ENCODE data around the gene GSTCD.
"Not testable (repeated sequence)": the region's sequence is repeated elsewhere in the genome, so short reads cannot be mapped to it uniquely, and the experiment has no call there.

The GSTCD gene

DNA sequence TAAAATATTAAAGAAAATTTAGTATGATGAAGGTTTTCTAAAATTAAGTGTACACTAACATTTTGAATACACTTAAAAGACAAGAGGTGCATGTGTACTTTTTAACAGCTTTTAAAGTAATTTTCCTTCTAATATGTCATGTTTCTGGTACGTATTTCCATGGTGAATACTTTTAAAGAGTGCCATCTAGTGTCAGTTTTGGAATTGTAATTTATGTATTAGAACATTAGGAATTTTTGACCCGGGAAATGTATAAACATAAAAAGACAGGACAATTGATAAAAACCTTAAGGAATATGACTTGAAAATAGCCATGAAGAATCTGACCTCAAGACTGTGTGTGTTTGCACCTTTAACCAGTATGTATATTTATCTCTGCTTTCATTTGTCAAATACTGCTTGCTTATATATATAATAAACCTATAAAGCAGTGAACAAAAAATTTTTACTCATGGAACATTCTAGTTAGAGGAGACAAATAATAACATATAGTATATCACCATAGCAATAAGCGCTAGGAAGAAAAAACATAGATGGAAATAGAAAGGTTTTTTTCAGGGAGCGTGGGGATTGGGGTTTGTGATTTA is 7.2 kb downstream of the GSTCD start:
- DNase-seq: peak; percentile 32

DNA sequence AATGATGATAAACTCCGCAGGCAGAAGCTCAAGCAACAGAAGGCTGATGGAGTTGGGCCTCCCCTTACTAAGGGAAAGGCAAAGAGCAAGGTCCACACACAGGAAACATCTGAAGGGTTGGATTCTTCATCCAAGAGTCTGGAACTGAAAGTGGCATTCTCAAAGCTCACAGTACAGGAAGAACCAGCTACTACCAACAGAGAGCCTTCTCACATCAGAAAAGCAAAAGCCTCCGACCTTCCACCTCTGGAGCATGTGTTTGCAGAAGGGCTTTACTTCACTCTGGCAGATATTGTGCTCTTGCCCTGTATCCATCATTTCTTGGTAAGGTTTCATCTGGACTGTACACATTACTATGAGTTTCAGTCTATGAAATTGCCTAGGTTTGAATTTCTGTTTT is 10.6 kb downstream of the GSTCD start:
- DNase-seq: no peak

DNA sequence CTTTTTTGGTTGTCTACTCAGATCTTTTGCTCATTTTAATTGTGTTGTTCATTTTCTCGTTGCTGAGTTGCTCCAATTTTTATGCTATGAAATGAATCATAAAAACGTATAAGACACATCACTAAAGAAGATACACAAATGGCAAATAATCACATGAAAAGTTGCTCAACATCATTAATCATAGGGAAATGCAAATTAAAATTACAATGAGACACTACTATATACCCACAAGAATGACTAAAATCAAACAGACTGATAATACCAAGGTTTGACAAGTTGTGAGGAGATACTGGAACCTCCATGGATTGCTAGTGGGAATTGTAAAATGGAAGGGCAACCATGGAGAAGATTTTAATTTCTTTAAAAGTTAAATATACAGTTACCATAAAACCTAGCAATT is 17.0 kb downstream of the GSTCD start:
- no peak for DNase-seq

DNA sequence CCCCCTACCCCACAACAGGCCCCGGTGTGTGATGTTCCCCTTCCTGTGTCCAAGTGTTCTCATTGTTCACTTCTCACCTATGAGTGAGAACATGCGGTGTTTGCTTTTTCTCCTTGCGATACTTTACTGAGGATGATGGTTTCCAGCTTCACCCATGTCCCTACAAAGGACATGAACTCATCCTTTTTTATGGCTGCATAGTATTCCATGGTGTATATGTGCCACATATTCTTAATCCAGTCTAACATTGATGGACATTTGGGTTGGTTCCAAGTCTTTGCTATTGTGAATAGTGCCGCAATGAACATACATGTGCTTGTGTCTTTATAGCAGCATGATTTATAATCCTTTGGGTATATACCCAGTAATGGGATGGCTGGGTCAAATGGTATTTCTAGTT is 21.3 kb downstream of the GSTCD start:
- DNase-seq: not testable (repeated sequence)

DNA sequence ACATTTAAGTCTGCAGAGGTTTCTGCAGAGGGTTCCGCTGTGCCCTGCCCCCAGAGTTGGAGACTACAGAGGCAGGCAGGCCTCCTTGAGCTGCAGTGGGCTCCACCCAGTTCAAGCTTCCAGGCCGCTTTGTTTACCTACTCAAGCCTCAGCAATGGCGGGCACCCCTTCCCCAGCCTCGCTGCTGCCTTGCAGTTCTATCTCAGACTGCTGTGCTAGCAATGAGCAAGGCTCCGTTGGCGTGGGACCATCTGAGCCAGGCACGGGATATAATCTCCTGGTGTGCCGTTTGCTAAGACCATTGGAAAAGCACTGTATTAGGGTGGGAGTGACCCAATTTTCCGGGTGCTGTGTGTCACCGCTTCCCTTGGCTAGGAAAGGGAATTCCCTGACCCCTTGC is 26.6 kb downstream of the GSTCD start:
- DNase-seq: not testable (repeated sequence)

DNA sequence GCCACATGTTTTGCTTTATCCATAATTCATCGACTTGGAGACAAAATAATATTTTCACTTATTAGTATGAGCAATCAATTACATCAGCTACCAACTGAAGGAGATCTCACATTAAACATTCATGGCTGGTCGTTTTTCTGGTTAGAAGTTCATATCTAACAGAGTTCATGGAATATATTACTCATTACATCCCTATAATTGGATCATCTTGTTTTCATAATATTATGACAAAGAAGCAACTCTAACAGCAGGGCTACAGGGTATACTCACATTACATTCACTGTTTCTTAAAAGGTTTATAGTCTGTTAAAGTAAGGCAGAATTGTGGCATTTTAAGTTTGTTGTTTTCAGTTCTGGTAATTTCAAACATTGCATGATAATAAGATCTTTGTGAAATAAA is 33.0 kb downstream of the GSTCD start:
- peak; percentile 46 for DNase-seq

DNA sequence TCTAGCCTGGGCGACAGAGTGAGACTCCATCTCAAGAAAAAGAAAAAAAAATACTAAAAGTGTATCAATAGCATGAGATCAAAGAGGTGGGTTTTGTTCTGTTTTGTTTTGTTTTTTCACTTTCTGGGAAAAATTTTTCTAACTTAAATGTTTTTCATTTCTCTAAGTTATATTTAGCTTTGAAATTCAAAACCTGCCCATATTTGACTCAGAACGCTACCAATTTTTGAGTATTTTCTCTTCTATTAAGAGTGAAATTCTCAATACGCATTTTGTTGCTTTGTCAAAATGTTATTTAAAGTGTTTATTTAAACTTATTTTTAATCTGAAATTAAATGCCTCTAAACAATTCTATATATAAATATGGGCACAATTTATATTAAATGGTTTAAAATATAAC is 39.6 kb downstream of the GSTCD start:
- no peak for DNase-seq

DNA sequence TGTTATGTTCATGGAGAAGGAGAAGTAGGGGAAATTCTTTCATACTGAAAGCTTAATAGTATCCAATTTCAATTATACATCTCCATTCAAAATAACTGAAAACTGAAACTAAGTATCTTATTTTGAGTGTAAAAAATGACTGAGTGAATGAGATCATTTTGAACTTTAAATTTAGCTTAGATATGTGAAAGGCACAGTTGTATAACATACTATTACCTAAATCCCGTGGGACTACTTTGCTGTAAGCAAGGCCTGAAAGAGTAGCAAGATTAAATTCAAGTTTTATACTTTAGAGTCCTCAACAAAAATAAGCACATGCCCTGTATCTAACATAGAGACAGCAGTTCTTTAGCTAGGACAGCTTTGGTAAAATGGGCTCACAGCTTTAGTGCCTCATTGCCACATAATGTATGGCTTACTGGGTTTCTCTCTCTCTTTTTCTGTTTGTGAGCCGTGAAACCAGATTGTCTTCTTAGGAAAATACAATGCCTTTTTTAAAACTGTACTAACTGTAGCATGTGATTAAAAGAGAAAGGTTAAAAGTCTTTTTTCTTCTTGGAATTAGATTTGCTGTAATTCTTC is 43.2 kb downstream of the GSTCD start:
- DNase-seq: no peak

DNA sequence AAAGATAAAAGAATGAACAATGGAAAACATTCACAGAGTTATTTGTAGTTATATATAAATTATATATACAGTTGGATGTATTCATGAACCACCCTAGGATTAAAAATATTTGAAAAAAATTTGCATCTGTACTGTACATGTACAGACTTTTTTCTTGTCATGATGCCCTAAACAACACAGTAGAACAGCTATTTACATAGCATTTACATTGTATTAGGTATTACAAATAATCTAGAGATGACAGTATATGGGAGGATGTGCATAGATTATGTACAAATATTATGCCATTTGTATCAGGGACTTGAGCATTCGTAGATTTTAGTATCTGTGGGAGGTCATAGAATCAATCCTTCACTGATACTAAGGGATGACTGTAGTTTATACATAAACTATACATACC is 44.8 kb downstream of the GSTCD start:
- DNase-seq: no peak

DNA sequence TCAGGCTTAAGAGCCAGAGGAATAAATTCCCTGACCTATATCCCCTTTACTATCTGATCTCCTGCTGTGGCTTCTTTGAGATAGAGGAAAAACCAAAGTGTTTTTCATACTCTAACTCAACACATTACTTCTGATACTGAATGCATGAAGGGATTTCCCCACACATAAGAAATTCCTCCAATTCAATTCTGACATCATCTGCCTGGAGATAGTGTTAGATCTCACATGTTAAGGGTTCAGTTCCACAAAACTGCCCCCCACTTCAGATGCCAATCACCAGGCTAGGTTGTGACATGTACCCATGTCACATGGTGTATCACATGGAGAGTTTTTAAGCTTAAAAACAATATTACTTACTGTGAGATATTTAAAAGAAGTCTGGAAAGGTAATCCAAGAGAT is 46.8 kb downstream of the GSTCD start:
- no peak for DNase-seq

DNA sequence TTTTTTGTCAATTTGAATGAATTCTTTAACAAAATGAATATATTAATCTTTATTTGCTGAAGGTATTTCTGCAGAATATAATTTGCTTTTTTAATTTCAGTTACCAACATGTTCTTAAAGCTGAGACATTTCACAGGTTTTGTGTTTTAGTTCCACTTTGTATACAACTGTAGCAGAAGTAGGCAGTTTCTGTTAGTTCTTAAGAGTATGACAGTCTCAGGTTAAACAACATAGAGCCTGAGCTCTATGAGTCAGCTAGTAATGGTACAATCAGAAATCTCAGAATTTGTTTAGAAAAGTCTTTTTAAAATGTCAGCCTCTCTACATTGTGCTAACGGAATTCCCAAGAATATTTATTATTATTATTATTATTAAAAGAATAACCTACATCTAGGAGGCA is 50.4 kb downstream of the GSTCD start:
- DNase-seq: no peak

DNA sequence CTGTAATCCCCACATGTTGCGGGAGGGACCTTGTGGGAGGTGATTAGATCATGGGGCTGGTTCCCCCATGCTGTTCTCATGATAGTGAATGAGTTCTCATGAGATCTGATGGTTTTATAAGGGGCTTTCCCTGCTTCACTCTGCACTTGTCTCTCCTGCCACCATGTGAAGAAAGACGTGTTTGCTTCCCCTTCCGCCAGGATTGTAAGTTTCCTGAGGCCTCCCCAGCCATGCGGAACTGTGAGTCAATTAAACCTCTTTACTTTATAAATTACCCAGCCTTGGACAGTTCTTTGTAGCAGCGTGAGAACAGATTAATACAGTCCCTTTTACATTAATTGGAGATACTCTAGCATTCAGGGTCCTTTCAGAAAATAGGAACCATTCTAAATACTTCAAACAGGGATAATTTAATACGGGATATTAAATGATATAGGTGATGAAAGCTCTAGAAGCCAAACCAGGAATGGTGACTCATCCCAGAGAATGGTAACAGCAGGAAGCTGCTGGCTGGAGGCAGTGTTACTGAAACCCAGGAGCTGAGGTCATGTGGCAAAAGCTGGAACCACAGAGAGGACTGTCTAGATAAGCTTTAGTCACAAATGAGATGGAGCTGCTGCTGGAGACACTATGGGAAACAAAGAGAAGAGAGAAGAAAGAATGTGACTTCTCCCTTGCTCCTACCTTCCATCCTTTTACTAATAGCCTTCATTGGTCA is 57.3 kb downstream of the GSTCD start:
- peak; percentile 90 for DNase-seq

DNA sequence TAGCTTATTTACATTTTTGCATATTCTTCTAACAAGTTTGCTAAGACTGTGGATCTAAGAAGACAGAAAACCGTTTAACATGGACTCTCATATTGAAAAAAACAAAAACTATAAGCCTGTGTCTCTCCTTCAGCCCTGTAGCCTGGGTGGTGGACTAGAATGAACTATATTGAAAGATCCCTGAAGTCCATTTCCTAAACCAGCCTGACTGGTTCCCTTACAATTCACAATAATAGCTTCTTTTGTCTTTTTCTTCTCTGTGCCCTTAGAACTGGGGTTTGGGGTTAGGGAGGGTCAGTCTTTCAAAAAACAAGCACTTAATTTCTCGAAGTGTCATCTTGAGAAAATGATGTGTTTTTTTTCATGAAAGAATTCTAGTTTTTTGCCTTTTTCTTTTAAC is 59.0 kb downstream of the GSTCD start:
- no peak for DNase-seq

DNA sequence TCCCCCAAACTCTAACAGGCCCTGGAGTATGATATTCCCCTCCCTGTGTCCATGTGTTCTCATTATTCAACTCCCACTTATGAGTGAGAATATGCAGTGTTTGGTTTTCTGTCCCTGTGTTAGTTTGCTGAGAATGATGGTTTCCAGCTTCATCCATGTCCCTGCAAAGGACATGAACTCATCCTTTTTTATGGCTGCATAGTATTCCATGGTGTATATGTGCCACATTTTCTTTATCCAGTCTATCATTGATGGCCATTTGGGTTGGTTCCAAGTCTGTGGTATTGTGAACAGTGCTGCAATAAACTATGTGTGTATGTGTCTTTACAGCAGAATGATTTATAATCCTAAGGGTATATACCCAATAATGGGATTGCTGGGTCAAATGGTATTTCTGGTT is 61.9 kb downstream of the GSTCD start:
- not testable (repeated sequence) for DNase-seq

DNA sequence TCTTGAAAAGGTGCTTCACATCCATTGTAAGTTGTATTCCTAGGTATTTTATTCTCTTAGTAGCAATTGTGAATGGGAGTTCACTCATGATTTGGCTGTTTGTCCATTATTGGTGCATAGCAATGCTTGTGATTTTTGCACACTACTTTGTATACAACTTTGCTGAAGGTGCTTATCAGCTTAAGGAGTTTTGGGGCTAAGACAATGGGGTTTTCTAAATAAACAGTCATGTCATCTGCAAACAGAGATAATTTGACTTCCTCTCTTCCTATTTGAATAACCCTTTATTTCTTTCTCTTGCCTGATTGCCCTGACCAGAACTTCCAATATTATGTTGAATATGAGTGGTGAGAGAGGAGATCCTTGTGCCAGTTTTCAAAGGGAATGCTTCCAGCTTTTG is 63.5 kb downstream of the GSTCD start:
- DNase-seq: not testable (repeated sequence)

DNA sequence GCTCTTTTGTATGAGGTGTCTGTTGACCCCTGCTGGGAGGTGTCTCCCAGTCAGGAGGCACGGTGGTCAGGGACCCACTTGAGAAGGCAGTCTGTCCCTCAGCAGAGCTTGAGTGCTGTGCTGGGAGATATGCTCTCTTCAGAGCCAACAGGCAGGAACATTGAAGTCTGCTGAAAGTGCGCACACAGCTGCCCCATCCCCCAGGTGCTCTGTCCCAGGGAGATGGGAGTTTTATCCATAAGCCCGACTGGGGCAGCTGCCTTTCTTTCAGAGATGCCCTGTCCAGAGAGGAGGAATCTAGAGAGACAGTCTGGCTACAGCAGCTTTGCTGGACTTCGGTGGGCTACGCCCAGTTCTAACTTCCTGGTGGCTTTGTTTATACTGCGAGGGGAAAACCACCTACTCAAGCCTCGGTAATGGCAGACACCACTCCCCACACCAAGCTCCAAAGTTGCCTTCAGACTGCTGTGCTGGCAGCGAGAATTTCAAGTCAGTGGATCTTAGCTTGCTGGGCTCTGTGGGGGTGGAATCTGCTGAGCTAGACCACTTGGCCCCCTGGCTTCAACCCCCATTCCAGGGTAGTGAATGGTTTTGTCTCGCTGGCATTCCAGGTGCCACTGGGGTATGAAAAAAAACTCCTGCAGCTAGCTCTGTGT is 67.3 kb downstream of the GSTCD start:
- not testable (repeated sequence) for DNase-seq

DNA sequence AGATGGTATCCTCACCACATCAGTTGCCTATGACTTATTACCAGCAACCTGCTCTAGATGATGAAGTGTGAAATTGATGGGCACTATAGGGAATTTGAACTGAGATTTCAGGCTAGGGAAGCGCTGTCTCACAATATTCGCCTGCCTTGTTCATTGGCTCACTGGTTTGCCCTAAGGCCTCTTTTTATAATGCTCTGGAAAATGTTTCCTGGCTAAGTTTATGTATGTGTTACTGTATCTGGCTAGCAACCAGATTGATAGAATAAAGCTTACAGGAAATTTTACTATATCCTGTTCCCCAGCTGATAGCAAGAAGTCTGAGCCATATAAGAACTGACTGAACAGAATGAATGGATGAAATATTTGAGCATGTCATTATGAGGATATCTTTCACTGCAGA is 71.6 kb downstream of the GSTCD start:
- no peak for DNase-seq

DNA sequence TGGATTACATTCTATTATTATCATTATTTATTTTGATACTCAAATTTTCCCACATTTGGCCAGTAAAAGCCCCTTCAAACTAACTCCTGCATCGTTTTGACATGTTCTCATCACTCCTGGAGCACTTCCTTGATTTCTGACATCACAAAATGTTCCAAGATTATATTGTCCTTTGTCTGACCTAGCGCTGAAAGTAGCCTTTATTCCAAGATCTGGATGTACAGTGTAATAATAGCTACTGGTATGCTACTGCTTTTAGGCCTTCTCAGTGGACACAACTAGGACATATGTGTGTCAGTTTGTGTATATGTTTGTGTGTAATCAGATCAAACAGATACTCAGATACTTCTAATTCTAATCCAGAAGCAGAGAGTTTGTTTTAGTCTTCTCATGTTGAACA is 76.2 kb downstream of the GSTCD start:
- no peak for DNase-seq

DNA sequence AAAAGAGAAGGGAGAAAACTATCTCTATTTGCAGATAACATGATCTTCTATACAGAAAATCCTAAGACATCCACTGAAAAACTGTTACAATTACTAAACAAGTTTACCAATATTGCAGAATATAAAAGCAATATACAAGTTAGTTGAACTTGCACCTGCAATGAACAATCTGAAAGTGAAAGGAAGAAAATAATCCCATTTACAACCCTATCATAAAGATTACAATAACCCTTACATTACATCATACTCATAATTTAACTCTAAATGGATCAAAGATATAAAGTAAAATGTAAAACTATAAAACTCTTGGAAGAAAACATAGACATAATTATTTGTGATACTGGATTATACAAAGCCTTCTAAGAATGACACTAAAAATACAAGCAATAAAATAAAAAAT is 77.2 kb downstream of the GSTCD start:
- DNase-seq: no peak

DNA sequence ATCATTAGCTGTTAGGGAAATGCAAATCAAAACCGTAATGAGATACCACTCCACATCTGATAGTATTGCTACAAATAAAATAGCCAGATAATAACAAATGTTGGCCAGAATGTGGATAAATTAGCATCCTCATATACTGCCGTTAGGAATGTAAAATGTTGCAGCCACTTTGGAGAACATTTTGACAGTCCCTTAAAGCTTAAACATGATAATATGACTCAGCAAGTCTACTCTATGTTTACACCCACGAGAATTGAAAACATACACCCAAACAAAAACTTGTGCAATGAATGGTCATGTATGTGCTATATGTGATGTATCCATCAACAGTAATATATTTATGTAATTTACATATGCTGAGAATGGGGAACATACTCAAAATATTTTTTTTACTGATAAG is 78.2 kb downstream of the GSTCD start:
- no peak for DNase-seq

DNA sequence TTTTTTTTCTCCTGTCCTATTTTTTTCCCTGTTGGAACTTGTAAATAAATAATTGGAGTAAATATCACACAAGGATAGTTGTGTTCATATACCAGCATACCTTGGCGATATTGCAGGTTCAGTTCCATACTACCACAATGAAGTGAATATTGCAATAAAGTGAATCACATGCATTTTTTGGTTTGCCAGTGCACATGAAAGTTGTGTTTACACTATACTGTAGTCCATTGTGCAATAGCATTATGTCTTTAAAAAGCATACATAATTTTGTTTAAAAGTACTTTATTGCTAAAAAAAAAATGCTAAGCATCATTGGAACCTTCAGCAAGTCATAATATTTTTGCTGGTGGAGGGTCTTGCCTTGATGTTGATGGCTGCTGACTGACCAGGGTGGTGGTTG is 88.6 kb downstream of the GSTCD start:
- DNase-seq: no peak

DNA sequence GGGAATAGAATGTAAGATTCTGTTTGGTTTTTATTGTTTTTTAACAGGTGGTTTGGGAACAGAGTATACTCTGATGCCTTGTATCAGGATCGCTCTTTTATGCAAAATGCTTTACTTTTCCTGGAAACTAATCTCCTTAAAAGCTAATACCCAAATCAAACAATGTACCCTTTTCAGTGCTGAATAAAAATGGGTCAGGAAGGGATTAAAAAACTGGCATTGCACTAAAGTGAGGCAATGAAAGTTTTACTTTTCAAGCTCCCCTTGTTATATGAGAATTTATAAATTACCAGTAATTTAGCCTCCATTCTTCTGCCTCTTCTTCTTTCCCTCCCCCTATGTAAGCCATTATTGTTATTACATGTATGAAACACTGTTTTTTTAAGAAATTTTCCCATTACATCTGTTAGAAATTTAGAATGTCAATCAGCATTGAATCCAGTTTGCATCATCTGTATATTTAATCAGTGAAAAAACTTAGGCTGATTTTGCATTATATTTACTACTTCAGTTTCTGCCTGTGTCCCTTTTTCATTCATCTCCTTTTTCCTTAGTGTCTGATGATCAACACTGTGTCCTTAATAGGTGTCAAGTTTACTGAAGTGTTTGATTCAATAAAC is 97.0 kb downstream of the GSTCD start:
- no peak for DNase-seq

DNA sequence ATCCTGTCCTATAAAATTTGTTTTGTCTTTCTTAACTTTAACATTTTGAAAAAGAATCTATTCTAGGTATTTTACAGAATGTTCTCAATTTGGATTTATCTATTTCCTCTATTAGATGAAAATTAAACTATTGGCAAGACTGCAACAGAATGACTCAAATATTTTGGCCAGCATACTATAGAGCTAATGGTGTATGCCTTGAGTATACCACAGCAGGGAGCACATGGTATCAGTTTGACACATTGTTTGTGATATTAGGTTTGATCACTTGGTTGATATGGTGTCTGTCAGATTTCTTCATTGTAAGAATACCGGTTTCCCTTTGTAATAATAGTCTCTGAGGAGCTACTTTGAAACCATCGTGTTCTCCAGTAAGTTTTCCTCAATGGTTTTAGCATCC is 98.9 kb downstream of the GSTCD start:
- peak; percentile 45 for DNase-seq

Data from fibroblast of skin of right biceps (primary cell).